Measurements from ENCODE around the gene NELFA.
"Not testable (repeated sequence)": the region's sequence is repeated elsewhere in the genome, so short reads cannot be mapped to it uniquely, and the experiment has no call there.

The NELFA gene

DNA sequence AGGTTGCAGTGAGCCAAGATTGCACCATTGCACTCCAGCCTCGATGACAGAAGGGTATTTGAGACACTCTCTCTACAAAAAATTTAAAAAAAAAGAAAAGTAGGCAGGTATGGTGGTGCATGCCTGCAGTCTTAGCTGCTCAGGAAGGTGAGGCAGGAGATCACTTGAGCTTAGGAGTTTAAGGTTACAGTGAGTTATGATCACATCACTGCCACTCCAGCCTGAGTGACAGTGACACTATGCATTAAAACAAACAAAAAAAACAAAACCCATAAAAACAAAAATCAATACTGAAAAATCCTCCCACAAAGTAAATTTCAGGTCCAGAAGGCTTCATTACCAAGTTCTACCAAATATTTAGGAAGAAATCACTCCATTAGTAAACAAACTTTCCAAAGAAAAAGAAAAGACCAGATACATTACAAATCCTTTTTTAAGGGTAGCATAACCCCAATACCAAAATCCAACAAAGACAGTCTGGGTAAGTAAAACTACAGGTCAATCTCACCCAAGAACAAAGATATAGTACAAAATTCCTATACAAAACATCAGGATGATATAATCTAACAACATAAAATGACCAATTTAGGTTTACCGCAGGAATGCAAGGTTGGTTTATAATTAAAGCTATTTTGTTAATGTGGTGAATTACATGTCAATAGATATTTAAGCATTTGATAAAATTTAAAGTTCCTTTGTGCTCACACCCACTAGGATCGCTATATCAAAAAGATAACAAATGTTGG lies 11.7 kb downstream of the NELFA start:
- in situ Hi-C loops (cut with MboI; ENCODE audit: low sequenced_read_pairs), result no loop called here

DNA sequence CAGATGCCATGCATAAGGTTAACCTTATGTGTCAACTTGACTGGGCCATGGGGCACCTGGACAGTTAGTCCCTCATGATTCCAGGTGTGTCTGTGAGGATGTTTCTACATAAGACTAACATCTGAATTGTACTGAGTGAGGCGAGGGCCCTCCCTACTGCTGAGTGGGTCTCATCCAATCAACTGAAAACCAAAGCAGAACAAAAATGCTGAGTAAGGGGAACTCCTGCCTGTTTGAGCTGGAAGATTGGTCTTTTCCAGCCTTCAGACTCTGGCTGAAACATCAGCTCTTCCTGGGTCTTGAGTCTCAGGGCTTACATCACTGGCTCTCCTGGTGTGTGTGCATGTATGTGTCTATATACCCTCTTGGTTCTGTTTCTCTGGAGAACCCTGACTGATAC lies 13.8 kb downstream of the NELFA start:
- in situ Hi-C loops (cut with MboI; ENCODE audit: low sequenced_read_pairs), result no loop called here

DNA sequence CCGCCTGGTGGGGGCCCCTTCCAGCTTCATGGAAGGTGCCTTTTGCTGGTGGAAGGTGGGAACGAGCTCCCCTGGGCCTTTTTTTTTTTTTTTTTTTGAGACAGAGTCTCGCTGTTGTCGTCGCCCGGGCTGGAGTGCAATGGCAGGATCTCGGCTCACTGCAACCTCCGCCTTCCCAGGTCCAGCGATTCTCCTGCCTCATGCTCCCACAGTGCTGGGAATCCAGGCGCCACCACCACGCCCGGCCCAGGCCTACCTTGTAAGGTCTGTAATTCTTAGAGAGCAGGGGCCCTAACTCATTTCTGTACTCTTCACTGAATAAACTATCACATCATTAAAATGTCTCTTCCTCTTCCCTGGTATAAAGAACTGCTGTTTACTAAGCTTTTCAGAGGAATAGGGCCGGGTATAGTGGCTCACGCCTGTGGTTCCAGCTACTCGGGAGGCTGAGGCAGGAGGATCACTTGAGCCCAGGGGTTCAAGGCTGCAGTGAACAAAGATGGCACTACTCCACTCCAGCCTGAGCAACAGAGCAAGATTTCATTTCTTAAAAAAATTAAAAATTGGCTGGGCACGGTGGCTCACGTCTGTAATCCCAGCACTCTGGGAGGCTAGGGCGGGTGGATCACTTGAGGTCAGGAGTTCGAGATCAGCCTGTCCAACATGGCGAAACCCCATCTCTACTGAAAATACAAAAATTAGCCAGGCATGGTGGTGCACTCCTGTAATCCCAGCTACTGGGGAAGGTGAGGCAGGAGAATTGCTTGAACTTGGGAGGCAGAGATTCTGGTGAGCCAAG lies 14.9 kb downstream of the NELFA start:
- in situ Hi-C loops (cut with MboI; ENCODE audit: low sequenced_read_pairs), result not testable (repeated sequence)

DNA sequence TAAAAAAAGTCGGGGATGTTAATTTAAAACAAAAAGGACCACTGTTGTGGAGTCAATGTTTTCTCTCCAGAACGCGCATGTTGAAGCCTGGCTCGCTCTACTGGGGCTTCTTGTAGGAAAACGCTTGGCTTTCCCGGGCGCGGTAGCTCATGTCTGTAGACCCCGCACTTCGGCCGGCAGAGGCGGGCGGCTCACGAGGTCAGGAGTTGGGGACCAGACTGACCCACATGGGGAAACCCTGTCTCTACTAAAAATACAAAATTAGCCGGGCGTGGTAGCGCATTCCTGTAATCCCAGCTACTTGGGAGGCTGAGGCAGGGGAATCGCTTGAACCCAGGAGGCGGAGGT lies 15.6 kb downstream of the NELFA start:
- in situ Hi-C loops (cut with MboI; ENCODE audit: low sequenced_read_pairs), result no loop called here

DNA sequence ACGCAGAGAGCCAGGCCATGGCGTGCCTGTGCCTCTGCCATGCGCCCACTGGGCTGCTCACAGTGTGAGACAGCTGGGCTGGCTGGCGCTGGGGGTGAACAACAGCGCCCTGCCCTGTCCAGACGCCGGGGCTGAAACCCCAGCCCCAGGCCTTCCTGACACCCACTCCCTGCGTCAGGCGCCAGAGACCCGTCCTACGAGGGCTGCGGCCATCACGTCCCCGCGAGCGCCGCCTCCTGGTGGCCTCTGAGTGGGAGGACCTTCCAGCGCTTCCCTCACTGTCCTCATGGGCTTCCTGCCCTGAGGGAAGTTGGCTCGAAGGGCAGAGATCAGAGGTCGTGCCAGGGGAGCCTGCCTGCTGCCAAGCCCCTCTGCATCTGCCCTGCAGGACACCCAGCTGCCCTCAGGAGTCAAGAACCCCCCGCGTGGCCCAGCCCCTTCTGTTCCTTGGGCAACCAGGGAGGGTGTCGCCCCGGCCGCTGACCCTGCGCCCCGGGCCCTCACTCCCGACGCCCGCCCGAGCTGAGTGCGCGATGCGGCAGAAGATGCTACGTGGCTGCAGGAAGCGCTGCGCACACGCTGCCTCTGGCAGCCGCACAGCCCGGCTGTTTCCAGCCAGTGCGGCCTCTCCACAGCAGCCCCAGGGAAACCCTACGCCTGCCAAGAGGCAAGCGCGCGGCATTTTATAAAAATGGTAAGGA lies 16.2 kb downstream of the NELFA start:
- in situ Hi-C loops (cut with MboI; ENCODE audit: low sequenced_read_pairs), result no loop called here

DNA sequence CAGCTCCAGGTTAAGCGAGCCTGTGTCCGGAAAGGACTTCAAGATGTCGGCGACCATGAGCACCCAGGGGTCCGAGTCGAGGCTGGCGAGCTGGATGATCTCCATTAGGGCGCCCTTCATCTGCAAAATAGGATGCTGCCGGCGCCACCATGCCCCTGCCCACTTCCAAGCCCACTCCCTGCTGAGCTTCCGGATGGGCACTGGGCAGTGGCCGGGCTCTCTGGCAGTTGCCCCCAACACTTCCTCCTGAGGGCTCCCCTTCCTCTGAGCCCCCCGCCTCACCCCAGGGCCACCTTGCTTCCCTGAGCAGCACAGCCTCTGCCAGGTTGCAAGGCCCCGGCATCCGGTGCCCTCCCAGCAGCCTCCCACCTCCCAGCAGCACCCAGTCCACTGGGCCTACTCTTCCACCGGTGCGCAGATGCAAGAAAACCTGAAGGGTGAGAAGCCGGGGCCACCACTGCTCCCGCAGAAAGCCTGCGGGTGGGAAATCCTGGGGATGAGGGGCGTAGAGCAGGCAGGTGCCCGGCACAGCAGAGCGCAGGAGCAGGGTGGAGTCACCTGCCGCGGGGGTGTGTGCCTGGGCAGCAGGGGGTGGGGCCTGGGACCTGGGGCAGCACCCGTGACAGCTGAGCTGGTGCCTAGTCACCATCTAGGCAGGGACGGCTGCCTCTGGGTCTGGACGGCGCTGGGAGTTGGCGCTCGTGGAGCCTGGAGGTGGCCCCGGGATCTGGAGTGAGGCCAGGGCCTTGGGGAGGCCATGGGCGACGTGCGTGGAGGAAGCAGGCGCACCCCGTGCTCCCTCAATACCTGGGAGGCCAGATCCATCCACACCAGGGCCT lies 17.0 kb downstream of the NELFA start:
- in situ Hi-C loops (cut with MboI; ENCODE audit: low sequenced_read_pairs), result no loop called here

DNA sequence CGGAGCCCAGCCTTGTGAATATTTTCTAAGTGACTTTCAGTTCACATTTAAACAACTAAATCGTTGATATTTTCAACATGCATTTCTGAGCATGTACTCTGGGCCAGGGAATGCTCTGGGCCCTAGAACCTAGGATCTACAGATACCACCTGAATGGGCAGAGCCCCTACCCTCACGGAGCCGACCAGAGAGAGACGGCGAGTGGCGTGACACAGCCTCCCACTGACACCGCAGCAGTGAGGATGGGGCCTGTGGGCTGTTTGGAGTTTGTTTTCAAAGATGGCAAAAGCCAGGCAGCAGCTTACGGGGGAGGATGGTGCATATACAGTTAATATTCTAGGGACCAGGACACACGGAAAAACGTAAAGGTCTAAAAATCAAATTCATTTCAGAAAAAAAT lies 17.7 kb downstream of the NELFA start:
- in situ Hi-C loops (cut with MboI; ENCODE audit: low sequenced_read_pairs), result no loop called here

DNA sequence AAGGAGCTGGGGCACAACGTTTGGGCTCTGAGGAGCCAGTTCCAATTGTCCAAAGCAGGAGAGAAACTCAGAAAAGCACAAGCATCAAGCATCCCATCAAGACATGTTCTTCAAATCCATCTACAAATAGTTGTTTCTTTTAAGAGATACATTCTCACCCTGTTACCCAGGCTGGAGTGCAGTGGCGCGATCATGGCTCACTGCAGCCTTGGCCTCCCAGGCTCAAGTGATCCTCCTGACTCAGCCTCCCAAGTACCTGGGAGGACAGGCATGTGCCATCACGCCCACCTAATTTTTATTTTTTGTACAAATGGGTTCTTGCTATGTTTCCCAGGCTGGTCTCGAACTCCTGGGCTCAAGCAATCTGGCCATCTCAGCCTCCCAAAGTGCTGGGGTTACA lies 18.1 kb downstream of the NELFA start:
- in situ Hi-C loops (cut with MboI; ENCODE audit: low sequenced_read_pairs), result no loop called here

DNA sequence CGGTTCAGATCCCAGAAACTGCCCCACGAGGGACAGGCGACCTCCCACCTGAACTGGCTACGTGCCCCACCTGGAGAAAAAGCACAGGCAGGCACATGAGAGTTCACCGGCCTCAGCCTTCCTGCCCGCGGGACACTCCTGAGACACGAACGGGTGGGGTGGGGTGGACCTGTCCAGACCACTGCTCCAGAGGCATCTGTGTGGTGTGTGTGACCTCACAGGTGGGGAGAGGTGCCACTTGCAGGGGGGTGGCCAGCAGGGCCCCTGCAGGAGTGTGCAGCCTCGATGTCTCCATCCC lies 18.5 kb downstream of the NELFA start:
- in situ Hi-C loops (cut with MboI; ENCODE audit: low sequenced_read_pairs), result no loop called here

DNA sequence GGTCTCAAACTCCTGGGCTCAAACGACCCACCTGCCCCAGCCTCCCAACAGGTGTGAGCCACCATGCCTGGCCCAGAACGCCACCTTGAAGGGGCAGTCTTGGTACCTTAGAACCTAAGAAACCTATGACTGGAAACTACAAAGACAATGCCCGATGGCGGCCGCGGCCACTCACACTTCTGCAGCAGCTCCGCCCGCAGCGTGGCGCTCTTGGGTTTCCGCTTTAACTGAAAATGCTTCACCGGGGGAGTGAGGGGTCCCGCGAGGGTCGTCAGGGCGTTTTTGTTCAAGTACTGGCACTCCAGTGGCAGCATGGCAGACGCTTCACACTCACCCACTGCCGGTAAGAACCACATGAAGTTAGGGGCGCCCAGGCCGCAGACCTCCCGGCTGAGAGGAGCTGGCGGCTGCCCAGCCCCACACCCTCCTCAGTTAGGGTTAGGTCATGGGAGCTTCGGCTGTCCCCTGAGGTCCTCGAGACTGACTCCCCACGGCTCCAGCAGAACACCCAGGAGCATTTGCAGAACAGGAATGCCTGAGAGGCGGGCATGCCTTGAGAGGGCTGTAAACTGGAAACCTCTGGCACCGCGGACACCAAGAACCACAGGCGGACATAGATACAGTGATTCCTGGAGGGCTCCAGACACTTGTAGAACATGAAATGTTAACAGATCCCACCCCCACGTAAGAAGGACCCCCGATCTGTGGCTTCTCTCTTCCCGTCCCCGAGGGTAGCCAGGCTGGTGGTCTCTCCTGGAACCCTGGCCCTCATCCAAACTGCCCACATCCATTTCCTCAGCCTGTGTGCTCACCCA lies 19.0 kb downstream of the NELFA start:
- in situ Hi-C loops (cut with MboI; ENCODE audit: low sequenced_read_pairs), result no loop called here

DNA sequence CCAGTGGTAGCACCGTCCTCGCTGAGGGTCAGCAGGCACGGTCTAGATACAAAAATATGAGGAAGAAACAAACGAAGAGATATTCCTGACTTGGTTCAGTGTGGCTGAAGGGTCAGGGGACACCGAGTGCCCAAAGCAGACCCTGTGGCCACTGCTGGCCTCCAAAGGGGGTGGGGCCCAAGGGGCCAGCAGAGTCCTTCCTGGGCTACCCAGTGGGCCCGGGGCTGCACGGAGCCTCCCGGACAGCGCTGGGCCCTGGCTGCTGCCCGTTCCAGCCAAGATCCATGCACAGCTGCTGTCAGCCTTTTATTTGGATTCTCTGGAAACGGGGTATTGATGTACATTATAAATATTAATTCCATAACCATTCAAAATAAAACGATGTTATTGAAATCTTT lies 20.4 kb downstream of the NELFA start:
- in situ Hi-C loops (cut with MboI; ENCODE audit: low sequenced_read_pairs), result no loop called here

DNA sequence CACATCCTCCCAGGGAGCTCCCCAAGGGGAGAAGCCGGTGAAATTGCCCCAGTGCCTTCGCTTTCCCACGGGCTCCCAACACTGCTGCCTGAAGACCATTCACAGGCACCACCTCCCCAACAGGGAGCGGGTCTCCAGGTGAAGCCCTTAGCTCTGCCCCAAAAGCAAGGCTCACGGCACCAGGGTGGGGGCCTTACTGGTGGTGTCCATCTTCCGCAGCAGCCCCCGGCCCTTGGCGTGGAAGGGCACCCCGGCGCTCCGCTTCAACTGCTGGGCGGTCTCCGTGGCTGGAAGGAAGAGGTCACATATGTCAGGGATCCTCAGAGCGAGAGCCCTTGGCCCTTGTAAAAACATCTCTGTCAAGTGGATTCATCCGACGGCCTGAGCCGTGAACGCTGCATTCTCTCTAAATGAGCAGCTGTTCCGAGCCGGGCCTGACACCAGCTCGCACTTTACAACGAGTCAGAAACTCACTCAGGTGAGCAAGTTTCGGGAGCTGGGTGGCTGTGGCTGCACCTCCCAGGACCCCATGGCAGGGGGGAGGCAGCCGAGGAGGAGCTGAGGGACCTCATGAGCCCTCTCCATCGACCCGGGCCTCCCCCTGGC lies 20.9 kb downstream of the NELFA start:
- in situ Hi-C loops (cut with MboI; ENCODE audit: low sequenced_read_pairs), result no loop called here

DNA sequence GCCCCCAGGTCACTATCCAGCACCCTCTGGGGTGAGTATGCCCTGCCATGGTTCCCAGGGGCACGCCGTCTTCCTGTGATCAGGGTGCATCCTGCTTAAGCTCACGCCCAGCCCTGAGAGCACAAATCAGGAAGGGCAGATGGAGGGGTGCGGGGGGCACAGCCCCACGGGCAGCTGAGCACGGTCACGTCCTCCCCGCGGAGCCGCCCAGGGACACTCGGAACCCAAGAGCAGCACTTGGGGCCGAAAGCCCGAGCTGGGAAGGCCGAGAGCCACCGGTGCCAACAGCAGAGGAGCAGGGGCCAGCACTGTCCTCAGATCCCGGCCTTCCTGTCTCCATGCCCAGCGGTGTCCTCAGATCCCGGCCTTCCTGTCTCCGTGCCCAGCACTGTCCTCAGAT lies 21.5 kb downstream of the NELFA start:
- in situ Hi-C loops (cut with MboI; ENCODE audit: low sequenced_read_pairs), result no loop called here

DNA sequence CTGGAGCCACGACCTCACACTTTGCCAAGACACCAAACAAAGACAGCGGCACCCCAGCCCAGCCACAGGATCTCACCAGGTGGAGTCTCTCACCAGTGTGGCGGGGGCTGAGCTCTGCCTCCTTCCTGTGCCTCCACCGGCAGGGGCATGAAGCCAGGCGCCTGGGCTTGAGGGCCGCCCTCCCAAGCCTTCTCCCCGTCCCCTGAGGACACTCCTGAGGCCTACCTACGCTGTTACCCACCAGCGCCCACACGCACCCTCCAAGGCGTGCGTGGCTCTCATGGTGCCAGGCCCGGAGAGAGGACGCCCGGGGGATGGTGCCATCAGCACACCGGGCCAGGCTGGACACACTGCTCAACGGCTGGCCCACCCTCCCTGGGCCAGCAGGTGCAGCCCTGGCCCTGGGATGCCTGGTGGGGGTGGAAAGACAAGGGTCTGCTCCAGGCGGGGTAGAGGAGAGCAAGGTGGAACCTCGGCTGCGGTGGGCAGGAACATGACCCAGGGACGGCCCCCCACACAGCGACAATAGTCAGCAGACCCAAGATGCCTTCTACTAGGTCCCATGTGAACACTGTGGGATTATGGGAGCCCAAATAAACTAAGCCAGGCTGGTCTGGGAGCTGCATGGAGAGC lies 22.1 kb downstream of the NELFA start:
- in situ Hi-C loops (cut with MboI; ENCODE audit: low sequenced_read_pairs), result no loop called here

DNA sequence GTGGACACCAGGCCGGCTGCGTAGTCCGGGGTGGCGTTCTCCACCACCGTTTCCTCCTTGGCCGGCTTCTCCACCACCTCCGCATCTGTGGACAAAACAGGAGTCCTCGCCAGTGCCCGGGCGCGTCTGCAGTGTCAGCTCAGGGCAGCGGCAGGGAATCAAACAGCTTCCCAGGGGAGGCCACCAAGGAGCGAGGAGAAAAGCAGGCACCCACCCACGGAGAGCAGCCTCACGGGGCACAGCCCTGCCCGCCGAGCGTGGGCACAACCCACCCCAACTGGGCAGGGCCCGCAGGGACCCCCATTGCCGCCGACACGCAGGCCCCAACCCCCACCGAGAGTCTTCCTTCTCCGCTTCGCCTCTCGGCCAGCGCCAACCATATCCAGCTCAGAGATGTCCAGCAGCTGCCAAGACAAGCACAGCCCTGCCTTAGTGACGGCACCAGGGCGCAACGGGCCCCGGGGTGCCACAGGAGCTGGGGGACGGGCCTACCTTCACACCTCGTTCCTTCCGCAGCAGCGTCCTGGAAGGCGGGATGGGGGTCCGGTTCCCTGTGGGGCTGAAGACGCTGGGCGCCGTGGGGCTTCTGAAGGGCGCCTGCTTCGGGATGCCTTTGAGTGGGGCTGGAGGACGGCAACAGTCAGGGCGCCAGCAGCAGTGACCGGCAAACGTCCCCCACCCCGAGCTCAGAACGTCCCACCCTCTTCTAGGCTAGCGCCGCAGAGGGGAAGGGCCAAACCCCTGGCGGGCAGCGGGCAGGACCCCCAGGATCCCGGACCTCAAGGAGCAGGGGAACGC lies 22.8 kb downstream of the NELFA start:
- in situ Hi-C loops (cut with MboI; ENCODE audit: low sequenced_read_pairs), result no loop called here

DNA sequence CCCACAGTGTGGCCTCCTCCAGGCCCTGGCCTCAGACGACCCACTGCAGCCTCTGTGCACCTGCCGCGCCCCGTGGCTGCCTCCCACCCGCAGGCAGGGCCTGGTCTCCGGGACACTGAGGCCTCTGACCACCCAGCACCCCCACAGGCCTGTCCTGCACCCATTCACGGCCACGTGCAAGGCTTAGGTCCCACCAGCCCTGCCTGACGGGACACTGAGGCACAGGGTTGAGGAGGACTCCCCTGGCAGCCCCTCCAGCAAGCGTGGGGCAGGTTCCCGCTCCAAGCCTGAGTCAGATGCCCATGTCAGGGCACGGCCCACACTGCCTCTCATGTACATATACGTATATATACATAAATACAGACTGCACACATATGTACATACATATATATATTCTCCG lies 23.5 kb downstream of the NELFA start:
- in situ Hi-C loops (cut with MboI; ENCODE audit: low sequenced_read_pairs), result no loop called here

DNA sequence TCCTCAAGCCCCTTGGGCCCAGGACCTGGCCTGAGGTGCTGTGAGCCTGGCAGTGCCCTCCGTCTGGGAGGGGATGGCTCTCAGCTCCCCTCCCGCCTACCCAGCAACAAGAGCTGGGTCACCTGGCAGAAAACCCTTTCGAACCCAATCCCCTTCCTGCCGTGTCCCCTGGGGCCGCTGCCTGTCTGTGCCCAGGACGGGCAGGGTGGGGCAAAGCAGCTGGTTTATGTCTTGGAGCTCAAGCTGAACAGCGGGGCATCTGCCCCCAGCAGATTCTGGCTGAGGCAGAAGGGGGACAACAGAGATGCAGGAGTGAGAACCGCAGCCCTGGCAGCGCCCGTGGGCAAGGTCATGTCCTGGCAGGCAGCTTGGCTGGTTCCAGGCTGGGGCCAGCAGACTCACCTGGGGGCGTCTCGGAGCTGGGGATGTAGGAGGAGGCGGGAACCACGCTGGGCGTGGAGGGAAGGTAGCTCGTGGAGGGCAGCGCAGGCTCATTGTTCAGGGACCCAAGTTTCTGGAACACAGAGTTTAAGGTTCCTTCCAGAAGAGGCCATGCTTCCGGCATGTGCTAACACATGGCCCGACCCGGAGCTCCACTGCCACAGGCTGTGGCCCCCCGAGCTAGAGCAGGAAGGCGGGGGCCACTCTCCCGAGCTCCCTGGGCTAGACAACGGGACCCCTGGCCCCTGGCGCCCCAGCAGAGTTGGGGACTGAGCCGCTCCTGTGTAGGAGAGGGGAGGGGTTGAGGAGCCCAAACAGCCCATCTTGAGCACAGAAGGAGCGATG lies 24.2 kb downstream of the NELFA start:
- in situ Hi-C loops (cut with MboI; ENCODE audit: low sequenced_read_pairs), result no loop called here

DNA sequence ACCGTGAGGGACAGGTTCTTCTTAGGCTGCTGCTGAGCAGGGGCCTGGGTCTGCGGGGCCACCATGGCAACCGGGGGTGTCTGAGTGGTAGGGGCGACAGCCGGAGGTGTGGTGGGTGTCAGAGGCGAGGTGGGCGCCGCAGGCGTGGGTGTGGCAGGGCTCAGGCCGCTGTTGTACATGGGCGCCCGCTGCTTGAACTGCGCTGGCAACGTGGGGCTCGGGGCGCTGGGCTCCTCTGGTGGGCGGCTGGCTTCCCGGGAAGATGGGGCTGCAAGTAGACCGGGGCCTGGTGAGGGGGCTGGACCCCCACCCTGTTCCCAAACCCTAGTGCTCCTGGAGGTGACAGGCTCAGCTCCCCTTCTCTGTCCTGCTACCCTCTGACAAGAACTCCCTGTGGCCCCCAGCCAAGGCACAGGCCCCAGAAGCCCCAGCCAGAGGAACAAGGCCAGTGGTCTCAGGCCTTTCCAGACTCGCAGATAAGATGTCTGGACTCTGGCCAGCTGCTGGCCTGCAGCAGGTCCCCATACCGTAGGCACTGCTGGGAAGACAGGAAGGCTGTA lies 24.8 kb downstream of the NELFA start:
- in situ Hi-C loops (cut with MboI; ENCODE audit: low sequenced_read_pairs), result no loop called here
